Mesendoderm (in vitro differentiated cells): Measurements from ENCODE around the gene MOB3B.

ENCODE experiments used
- DNase-seq: peaks from one replicate; pipeline ENCODE4 v3.0.0; 2013
- H2AK5ac ChIP-seq: 2 replicates; pipeline ENCODE4 v1.6.1; 2013; ENCODE audit warnings: low read length, inconsistent platforms
- H2BK120ac ChIP-seq: 2 replicates; pipeline ENCODE4 v1.6.1; 2013; ENCODE audit warnings: low read depth, mild to moderate bottlenecking, low read length, moderate library complexity, mixed read lengths
- H2BK15ac ChIP-seq: replicated peaks from 2 replicates; pipeline ENCODE4 v1.6.1; 2013; ENCODE audit warnings: low read depth, mild to moderate bottlenecking, moderate library complexity
- H2BK5ac ChIP-seq: 2 replicates; pipeline ENCODE4 v1.6.1; 2013; ENCODE audit warnings: low read length, inconsistent platforms
- H3K18ac ChIP-seq: 2 replicates; pipeline ENCODE4 v1.6.1; 2013; ENCODE audit warnings: mild to moderate bottlenecking, low read length, mixed read lengths
- H3K23ac ChIP-seq: one replicate; pipeline ENCODE4 v1.6.1; 2013; ENCODE audit warnings: low read length
- H3K27ac ChIP-seq: 2 replicates; pipeline ENCODE4 v1.5.1; 2013; ENCODE audit warnings: low read depth, mild to moderate bottlenecking, inconsistent platforms, low read length, moderate library complexity
- H3K27me3 ChIP-seq: 2 replicates; pipeline ENCODE4 v1.6.1; 2013; ENCODE audit warnings: low read length, control low read depth, mild to moderate bottlenecking, inconsistent platforms; ENCODE audit not compliant: insufficient read depth, poor library complexity
- H3K36me3 ChIP-seq: 2 replicates; pipeline ENCODE4 v1.6.1; 2013; ENCODE audit warnings: low read length, inconsistent platforms; ENCODE audit not compliant: control insufficient read depth, insufficient read depth
- H3K4ac ChIP-seq: one replicate; pipeline ENCODE4 v1.6.1; 2013; ENCODE audit warnings: low read depth, mild to moderate bottlenecking, low read length, moderate library complexity
- H3K4me1 ChIP-seq: 2 replicates; pipeline ENCODE4 v1.6.1; 2013; ENCODE audit warnings: low read depth, low read length, inconsistent platforms; ENCODE audit not compliant: control insufficient read depth
- H3K4me2 ChIP-seq: 2 replicates; pipeline ENCODE4 v1.6.1; 2013; ENCODE audit warnings: low read length
- H3K4me3 ChIP-seq: 2 replicates; pipeline ENCODE4 v1.5.1; 2013; ENCODE audit warnings: mild to moderate bottlenecking, low read length
- H3K56ac ChIP-seq: one replicate; pipeline ENCODE4 v1.6.1; 2013; ENCODE audit warnings: low read length
- H3K79me1 ChIP-seq: 2 replicates; pipeline ENCODE4 v1.6.1; 2013; ENCODE audit warnings: low read length, inconsistent platforms
- H3K79me2 ChIP-seq: 2 replicates; pipeline ENCODE4 v1.6.1; 2013; ENCODE audit warnings: mild to moderate bottlenecking, low read length; ENCODE audit not compliant: control insufficient read depth, insufficient read depth
- H3K9ac ChIP-seq: 2 replicates; pipeline ENCODE4 v1.6.1; 2013; ENCODE audit warnings: low read length, inconsistent platforms
- H4K5ac ChIP-seq: one replicate; pipeline ENCODE4 v1.6.1; 2013; ENCODE audit warnings: low read length
- H4K8ac ChIP-seq: one replicate; pipeline ENCODE4 v1.6.1; 2013; ENCODE audit warnings: low read depth, mild to moderate bottlenecking, control low read depth, low read length, moderate library complexity
- WGBS: extraction: QIAGEN DNeasy Blood & Tissue Kit; methylation state at CpG from one replicate; pipeline ENCODE4 v1.1.7; 2013; ENCODE audit warnings: low lambda C conversion rate, missing lambda C conversion rate; ENCODE audit not compliant: insufficient coverage; ENCODE audit errors: extremely low coverage; 5-methylcytosine and 5-hydroxymethylcytosine counted together

The MOB3B gene

DNA sequence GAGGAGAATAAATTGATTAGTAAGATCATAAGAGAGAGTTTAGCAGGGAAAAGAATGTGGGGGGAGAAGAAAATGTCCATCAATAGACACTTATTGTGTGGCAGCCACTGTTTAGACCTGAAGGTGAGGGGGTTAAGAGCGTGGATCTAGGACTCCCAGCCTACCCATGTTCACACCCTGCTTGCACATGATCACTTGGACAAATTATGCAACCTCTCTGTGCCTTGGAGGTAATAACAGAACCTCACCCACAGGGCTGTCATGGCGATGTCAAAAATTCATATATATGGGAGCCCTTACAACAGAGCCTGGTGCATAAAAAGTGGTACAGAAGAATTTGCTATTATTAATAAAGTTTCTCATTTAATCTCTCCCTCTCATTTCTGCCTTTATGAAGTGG, 146.6 kb downstream of the MOB3B start:
- Histone ChIP-seq H3K9ac (no peak overlapping the region), H3K36me3 (no peaks in the 10 kb centered on the region), H4K8ac (no peak overlapping the region), H3K23ac (no peak overlapping the region), H2BK5ac (no peak overlapping the region), H3K4me2 (no peak overlapping the region), H3K4me1 (peaks cover 4% of the 10 kb centered on the region), H3K18ac (no peak overlapping the region), H3K27ac (no peak overlapping the region), H3K79me2 (no peaks in the 10 kb centered on the region), H3K56ac (no peak overlapping the region), H3K79me1 (no peaks in the 10 kb centered on the region), H3K4ac (no peak overlapping the region), H2AK5ac (no peak overlapping the region), H2BK15ac (no peak overlapping the region), H3K27me3 (no peaks in the 10 kb centered on the region), H3K4me3 (no peak overlapping the region), H4K5ac (no peak overlapping the region), H2BK120ac (no peak overlapping the region)
- no peak for DNase-seq
- no CpG with 5 or more reads among the region's 2 CpGs for WGBS

DNA sequence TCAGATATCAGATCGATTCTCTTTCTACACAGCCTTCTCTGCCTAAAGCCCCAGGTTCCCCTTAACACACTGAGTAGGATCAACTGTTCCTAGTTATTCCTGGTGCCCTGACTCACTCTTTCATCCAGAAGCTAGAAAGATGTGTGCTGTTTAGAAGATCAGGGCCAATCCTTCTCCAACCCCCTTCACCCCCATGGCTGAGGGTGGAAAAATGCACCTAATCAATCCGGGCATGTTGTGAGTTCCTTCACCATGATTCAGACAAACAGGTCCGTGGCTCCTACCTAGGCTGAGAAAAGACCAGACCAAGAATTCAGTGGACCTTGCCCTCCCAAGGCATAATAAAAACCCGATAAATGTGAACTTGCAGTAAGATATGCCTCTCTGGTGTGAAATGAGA, 147.3 kb downstream of the MOB3B start:
- H2BK15ac ChIP-seq = no peak overlapping the region
- no CpG with 5 or more reads among the region's 4 CpGs for WGBS
- no peak overlapping the region for H3K18ac ChIP-seq
- H3K4me2 ChIP-seq = no peak overlapping the region
- no peaks in the 10 kb centered on the region for H3K27me3 ChIP-seq
- H3K27ac ChIP-seq = no peak overlapping the region
- no peaks in the 10 kb centered on the region for H3K79me1 ChIP-seq
- no peak overlapping the region for H2BK120ac ChIP-seq
- H3K79me2 ChIP-seq = no peaks in the 10 kb centered on the region
- H3K4ac ChIP-seq = no peak overlapping the region
- H2BK5ac ChIP-seq = no peak overlapping the region
- H4K5ac ChIP-seq = no peak overlapping the region
- H3K4me1 ChIP-seq = peaks cover 4% of the 10 kb centered on the region
- H2AK5ac ChIP-seq = no peak overlapping the region
- no peak overlapping the region for H3K4me3 ChIP-seq
- H3K56ac ChIP-seq = no peak overlapping the region
- DNase-seq = no peak
- H3K36me3 ChIP-seq = no peaks in the 10 kb centered on the region
- H4K8ac ChIP-seq = no peak overlapping the region
- no peak overlapping the region for H3K9ac ChIP-seq
- no peak overlapping the region for H3K23ac ChIP-seq

DNA sequence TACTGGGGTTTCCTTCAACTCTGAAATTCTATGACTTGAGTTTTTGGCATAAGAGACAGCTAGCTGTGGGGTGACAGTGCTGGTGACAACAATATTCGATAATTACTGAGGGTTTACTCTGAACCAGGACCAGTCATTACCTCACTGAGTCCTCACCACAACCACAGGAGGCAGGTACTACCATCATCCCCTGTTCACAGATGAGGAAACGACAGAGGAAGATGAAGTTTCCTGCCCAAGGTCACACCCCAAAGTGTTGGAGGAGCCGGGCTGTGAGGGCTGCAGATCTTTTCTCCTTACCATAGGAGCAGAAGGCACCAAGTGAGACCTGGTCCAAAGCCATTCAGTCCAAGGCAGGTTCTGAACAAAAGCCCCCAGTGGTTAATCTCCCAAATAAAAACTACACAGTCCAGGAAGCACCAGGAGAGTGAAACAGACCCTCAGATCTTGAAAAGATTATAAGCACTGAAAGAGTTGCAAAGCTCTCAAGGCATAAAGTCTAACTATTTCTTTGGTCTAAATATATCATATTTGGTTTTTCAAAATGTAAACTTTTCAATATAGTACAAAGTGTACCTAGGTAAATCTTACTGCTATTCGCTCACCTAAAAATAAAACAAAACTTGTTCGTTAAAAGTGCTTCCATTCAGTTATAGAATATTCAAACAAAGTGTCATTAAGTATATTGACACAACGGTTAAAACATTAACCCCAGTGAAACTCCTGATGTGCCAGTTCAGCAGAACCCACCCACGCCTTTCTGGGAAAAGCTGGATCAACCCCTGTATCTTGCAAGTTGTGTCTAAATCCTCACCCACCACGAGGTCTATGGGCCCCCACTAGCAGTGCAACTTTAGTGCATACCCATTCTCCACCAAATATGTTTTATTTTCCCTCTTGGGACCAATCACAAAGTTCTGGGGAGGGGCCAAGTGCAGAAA, 150.0 kb downstream of the MOB3B start:
- Histone ChIP-seq H3K23ac (no peak overlapping the region), H3K79me1 (no peaks in the 10 kb centered on the region), H4K8ac (no peak overlapping the region), H2BK120ac (no peak overlapping the region), H2BK15ac (no peak overlapping the region), H3K27me3 (no peaks in the 10 kb centered on the region), H2BK5ac (no peak overlapping the region), H3K9ac (no peak overlapping the region), H3K4me2 (no peak overlapping the region), H2AK5ac (no peak overlapping the region), H3K4me1 (peaks cover 3% of the 10 kb centered on the region), H3K27ac (no peak overlapping the region), H4K5ac (no peak overlapping the region), H3K4me3 (no peak overlapping the region), H3K36me3 (no peaks in the 10 kb centered on the region), H3K18ac (no peak overlapping the region), H3K79me2 (no peaks in the 10 kb centered on the region), H3K56ac (no peak overlapping the region), H3K4ac (no peak overlapping the region)
- DNase-seq = no peak
- WGBS = no CpG with 5 or more reads among the region's 8 CpGs

DNA sequence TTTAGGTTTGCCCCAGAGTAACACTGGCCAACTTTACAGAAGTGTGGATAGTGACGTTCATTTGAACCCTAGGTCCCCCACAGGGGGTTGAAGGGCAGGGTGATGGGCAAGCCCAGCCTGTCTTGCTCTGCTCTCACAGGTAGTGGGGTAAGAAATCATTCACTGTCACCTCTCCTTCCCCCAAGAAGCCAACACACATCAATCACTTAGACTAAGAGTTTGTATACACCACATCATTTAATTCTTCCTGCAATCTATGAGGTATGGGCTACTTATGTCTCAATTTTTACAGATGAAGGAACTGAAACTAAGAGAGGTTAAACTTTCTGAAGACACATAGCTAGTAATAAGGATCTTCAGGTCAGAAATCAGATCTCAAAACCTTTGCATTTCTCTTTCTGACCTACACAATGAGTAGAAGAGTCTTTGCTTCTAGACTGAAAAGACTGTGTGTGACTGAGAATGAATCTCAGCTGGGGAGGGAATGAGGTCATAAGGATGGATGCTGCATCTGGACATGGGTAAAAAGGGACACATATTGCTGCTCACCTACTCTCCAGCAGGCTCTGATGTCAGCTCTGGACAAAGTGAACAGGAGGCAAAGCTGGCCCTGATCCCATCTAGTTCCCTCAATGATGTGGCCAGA, 151.7 kb downstream of the MOB3B start:
- Histone ChIP-seq H2BK120ac (no peak overlapping the region), H4K8ac (no peak overlapping the region), H2AK5ac (no peak overlapping the region), H3K27ac (no peak overlapping the region), H2BK5ac (no peak overlapping the region), H3K79me2 (no peaks in the 10 kb centered on the region), H3K36me3 (no peaks in the 10 kb centered on the region), H2BK15ac (no peak overlapping the region), H3K23ac (no peak overlapping the region), H3K9ac (no peak overlapping the region), H3K4me3 (no peak overlapping the region), H3K4me1 (peaks cover 3% of the 10 kb centered on the region), H3K79me1 (no peaks in the 10 kb centered on the region), H3K27me3 (no peaks in the 10 kb centered on the region), H4K5ac (no peak overlapping the region), H3K4ac (no peak overlapping the region), H3K18ac (no peak overlapping the region), H3K56ac (no peak overlapping the region), H3K4me2 (no peak overlapping the region)
- DNase-seq = no peak
- WGBS = no CpG with 5 or more reads among the region's 1 CpG

DNA sequence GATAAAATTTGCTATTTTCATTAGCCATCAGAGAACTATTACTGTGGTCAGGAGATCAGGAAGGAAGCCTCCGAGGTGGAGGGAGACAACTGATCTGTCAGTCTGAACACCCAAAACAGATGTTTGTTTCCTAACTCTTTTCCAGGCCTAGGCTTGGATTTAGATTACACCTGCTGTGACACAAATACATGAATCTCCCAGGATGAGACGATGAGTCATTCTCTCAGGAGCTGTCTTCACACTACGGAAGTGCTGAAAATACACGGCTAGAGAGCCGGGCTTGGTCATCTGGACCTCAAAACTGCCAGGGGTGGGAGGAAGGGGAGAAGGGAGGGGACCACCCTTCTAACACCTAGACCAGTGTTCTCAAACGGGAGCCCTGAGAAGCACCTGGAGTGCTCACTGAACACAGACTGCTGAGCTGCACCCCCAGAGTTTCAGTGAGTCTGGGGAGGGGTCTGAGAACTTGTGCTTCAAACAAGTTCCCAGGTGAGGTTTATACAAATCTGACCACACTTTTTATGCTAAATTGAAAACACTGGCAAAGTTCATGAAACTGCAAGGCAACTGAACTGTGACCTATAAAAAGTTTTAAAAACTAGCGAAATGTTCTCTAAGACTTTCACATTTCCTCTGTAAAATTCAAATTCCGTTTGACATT, 152.3 kb downstream of the MOB3B start:
- H4K5ac ChIP-seq = no peak overlapping the region
- H3K4me3 ChIP-seq = no peak overlapping the region
- no peak overlapping the region for H3K27ac ChIP-seq
- H3K4me1 ChIP-seq = peaks cover 3% of the 10 kb centered on the region
- H3K9ac ChIP-seq = no peak overlapping the region
- no peaks in the 10 kb centered on the region for H3K27me3 ChIP-seq
- H2BK120ac ChIP-seq = no peak overlapping the region
- H3K18ac ChIP-seq = peak overlapping the region; percentile 70
- no peaks in the 10 kb centered on the region for H3K79me2 ChIP-seq
- no peak overlapping the region for H3K23ac ChIP-seq
- no CpG with 5 or more reads among the region's 8 CpGs for WGBS
- no peak overlapping the region for H2AK5ac ChIP-seq
- no peaks in the 10 kb centered on the region for H3K79me1 ChIP-seq
- H3K36me3 ChIP-seq = no peaks in the 10 kb centered on the region
- H4K8ac ChIP-seq = no peak overlapping the region
- no peak overlapping the region for H3K56ac ChIP-seq
- H2BK15ac ChIP-seq = no peak overlapping the region
- H3K4me2 ChIP-seq = no peak overlapping the region
- no peak overlapping the region for H2BK5ac ChIP-seq
- peak; percentile 77 for DNase-seq
- H3K4ac ChIP-seq = no peak overlapping the region
